Caco-2 (cell line): ENCODE data around the gene LEO1. TPM values are rescaled to one million over a fixed set of nuclear protein-coding genes. Genes with fewer than 3 reads are reported as not detected.

Source experiments
- BruUV-seq: library from RNA; stranded (reverse); fragments of 400-500 nt; replicated peaks from 2 replicates; lab custom pipeline; 2021; lab: Mats Ljungman, UMichigan
- CTCF ChIA-PET: fragments of 300-600 bp; sonication (Branson Sonifier 250); formaldehyde crosslinking; loops from one replicate; lab custom pipeline; 2022; ENCODE audit warnings: antibody characterized with exemption; lab: Charles Lee
- POLR2A ChIA-PET: fragments of 300-600 bp; sonication (Branson Sonifier 250); formaldehyde crosslinking; loops from one replicate; lab custom pipeline; 2022; ENCODE audit warnings: antibody characterized with exemption; lab: Charles Lee
- DNase-seq, 2 experiments: peaks; one replicate each; pipeline versions ENCODE4 v3.0.0 to v3.0.0-alpha.2; 2020 to 2022
- H3K27me3 ChIP-seq: replicated peaks from 2 replicates; pipeline ENCODE4 v1.6.0; 2011; ENCODE audit warnings: low read length; ENCODE audit not compliant: control insufficient read depth, insufficient read depth
- H3K36me3 ChIP-seq: 2 replicates; pipeline ENCODE4 v1.5.1; 2011; ENCODE audit warnings: low read length; ENCODE audit not compliant: control insufficient read depth, insufficient read depth
- H3K4me1 ChIP-seq: fragments of 250-450 bp; sonication (Bioruptor Pico); 2 replicates; pipeline ENCODE4 v1.5.1; 2020; ENCODE audit warnings: mild to moderate bottlenecking
- H3K4me3 ChIP-seq: 2 replicates; pipeline ENCODE4 v1.5.1; 2011; ENCODE audit warnings: low read depth, mild to moderate bottlenecking, control low read depth, low read length
- H3K9me3 ChIP-seq: fragments of 250-450 bp; sonication (Bioruptor Pico); 2 replicates; pipeline ENCODE4 v1.5.1; 2020; ENCODE audit warnings: mild to moderate bottlenecking, moderate library complexity
- H3K27ac Mint-ChIP-seq: one replicate; pipeline ENCODE4 v1.8.0; 2022; ENCODE audit warnings: mixed read lengths; ENCODE audit not compliant: unreplicated experiment
- H3K27me3 Mint-ChIP-seq: one replicate; pipeline ENCODE4 v1.8.0; 2022; ENCODE audit warnings: mixed read lengths; ENCODE audit not compliant: insufficient read depth, unreplicated experiment
- H3K36me3 Mint-ChIP-seq: one replicate; pipeline ENCODE4 v1.8.0; 2022; ENCODE audit warnings: mild to moderate bottlenecking, mixed read lengths; ENCODE audit not compliant: insufficient read depth, unreplicated experiment
- H3K4me1 Mint-ChIP-seq: one replicate; pipeline ENCODE4 v1.8.0; 2022; ENCODE audit warnings: low read depth, mixed read lengths; ENCODE audit not compliant: unreplicated experiment
- H3K4me3 Mint-ChIP-seq: one replicate; pipeline ENCODE4 v1.8.0; 2022; ENCODE audit warnings: mild to moderate bottlenecking, moderate library complexity, mixed read lengths; ENCODE audit not compliant: unreplicated experiment
- H3K9me3 Mint-ChIP-seq: one replicate; pipeline ENCODE4 v1.8.0; 2022; ENCODE audit warnings: mixed read lengths; ENCODE audit not compliant: unreplicated experiment
- intact Hi-C: fragments of 100-400 bp; cut with micrococcal nuclease; formaldehyde crosslinking; loops from one replicate; pipeline ENCODE4 v1.10.0; 2022; ENCODE audit not compliant: unreplicated experiment
- total RNA-seq: library from RNA; stranded (reverse); gene quantifications from 2 replicates; pipeline ENCODE4 v1.2.3, GENCODE V29; 2022
- TF ChIP-seq, protein P1 (sequence below), 2 experiments: fragments of 200-600 bp in 1 of 2; IDR thresholded peaks; 1 replicate in 1 of 2; 2 replicates in 1 of 2; pipeline versions ENCODE4 v1.5.1 to v1.8.0; 2011 to 2022; ENCODE audit warnings: antibody characterized with exemption in 1 of 2, control low read depth in 1 of 2, inconsistent platforms in 1 of 2, low read depth in 1 of 2, low read length in 1 of 2, mild to moderate bottlenecking in 1 of 2, moderate library complexity in 1 of 2; ENCODE audit not compliant: insufficient read depth in 1 of 2, severe bottlenecking in 1 of 2, unreplicated experiment in 1 of 2

The LEO1 gene
- total RNA-seq, 1 experiment from 2014 or later, result 30.7 TPM

DNA sequence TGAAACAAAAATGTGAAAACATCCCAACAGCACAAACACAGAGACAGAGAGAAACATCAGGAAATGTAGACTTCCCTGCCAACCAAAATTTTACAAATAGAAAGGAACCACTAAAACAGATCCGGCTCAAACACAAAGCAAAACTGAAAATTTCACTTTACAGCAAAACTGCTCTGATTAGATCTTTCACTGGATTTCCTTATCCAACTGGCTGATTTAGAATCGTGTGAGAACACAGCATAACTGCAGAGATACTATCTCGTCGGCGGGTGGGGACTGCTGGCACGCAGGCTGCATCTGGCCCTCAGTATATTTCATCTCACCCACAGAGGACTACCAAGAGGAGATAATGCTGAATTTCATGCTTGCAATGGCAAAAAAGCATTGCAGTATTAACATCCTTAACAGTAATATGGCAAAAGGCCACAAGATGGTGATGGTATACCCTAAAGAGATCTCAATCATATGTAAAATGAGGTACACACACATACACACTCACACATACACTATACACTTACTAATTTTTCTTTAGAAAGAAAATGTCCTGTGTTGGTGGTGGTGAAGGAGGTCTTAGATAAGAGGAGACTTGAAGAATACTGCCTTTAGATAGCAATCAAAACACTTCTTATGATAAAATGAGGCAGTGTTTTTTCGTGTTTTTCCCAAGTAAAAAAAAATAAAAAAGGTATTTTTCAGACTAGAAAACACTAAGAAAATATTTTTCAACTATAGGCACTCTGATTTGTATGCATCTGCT, 10.6 kb upstream of the LEO1 start:
- H3K4me3 ChIP-seq, result no peak overlapping the region
- BruUV-seq, result no TSS peak
- DNase-seq, result peak in 1 of 2 experiments; percentile 47
- Mint-ChIP-seq H3K27ac (peak overlapping the region; percentile 42), H3K4me1 (peaks cover 8% of the 10 kb centered on the region), H3K4me3 (peak overlapping the region; percentile 27), H3K27me3 (no peaks in the 10 kb centered on the region), H3K9me3 (no peaks in the 10 kb centered on the region), H3K36me3 (no peaks in the 10 kb centered on the region)
- H3K4me1 ChIP-seq, result no peaks in the 10 kb centered on the region
- H3K36me3 ChIP-seq, result no peaks in the 10 kb centered on the region
- intact Hi-C loops, result loop anchor here (1.0 to 5.0 kb wide), 4 partner anchors 97 to 245 kb away; no protein-coding TSS in a partner anchor
- POLR2A ChIA-PET, result interaction anchor here (0.7 kb wide), 1 partner anchor 39 kb away, joined by 3 read pairs; no protein-coding TSS in a partner anchor
- CTCF ChIA-PET, result interaction anchor here (1.5 kb wide), 1 partner anchor 96 kb away, joined by 8 read pairs; no protein-coding TSS in a partner anchor
- TF ChIP-seq, protein P1, sequence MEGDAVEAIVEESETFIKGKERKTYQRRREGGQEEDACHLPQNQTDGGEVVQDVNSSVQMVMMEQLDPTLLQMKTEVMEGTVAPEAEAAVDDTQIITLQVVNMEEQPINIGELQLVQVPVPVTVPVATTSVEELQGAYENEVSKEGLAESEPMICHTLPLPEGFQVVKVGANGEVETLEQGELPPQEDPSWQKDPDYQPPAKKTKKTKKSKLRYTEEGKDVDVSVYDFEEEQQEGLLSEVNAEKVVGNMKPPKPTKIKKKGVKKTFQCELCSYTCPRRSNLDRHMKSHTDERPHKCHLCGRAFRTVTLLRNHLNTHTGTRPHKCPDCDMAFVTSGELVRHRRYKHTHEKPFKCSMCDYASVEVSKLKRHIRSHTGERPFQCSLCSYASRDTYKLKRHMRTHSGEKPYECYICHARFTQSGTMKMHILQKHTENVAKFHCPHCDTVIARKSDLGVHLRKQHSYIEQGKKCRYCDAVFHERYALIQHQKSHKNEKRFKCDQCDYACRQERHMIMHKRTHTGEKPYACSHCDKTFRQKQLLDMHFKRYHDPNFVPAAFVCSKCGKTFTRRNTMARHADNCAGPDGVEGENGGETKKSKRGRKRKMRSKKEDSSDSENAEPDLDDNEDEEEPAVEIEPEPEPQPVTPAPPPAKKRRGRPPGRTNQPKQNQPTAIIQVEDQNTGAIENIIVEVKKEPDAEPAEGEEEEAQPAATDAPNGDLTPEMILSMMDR (IDR thresholded peaks at IDR 0.05; ENCODE audit: insufficient read depth in 1 of 2, low read depth in 1 of 2, low read length in 1 of 2, severe bottlenecking in 1 of 2, unreplicated experiment in 1 of 2), result peak; percentile 39 to 51
- H3K27me3 ChIP-seq, result no peaks in the 10 kb centered on the region
- no peaks in the 10 kb centered on the region for H3K9me3 ChIP-seq

DNA sequence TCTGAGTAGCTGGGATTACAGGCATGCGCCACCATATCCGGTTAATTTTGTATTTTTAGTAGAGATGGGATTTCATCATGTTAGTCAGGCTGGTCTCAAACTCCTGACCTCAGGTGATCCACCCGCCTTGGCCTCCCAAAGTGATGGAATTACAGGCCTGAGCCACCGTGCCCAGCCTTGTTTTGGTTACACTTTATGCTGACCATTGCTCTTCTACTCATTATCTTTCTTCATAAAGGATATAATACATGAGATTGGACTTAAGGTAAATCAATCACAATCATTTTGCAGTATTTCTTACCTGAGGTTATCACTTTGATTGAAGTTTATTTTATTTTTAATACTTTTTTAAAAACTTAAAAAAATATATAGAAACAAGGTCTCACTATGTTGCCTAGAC, 2.2 kb upstream of the LEO1 start:
- Mint-ChIP-seq H3K4me1 (peaks cover 8% of the 10 kb centered on the region), H3K9me3 (no peaks in the 10 kb centered on the region), H3K36me3 (peaks cover 9% of the 10 kb centered on the region), H3K4me3 (no peak overlapping the region), H3K27me3 (no peaks in the 10 kb centered on the region), H3K27ac (no peak overlapping the region)
- Histone ChIP-seq H3K4me1 (0 out of 2 replicates have a peak, but pooled peaks cover 6% of the 10 kb centered on the region), H3K4me3 (no peak overlapping the region), H3K9me3 (no peaks in the 10 kb centered on the region), H3K36me3 (no peaks in the 10 kb centered on the region), H3K27me3 (no peaks in the 10 kb centered on the region)
- TF ChIP-seq, protein P1 (IDR thresholded peaks at IDR 0.05; ENCODE audit: insufficient read depth in 1 of 2, low read depth in 1 of 2, low read length in 1 of 2, severe bottlenecking in 1 of 2, unreplicated experiment in 1 of 2), result no peak
- ChIA-PET CTCF (no interaction called here), POLR2A (no interaction called here)
- no peak for DNase-seq
- intact Hi-C loops, result loop anchor here (5.0 kb wide), 1 partner anchor 44 kb away; the partner anchor contains the start of gene MAPK6
- no TSS peak for BruUV-seq

DNA sequence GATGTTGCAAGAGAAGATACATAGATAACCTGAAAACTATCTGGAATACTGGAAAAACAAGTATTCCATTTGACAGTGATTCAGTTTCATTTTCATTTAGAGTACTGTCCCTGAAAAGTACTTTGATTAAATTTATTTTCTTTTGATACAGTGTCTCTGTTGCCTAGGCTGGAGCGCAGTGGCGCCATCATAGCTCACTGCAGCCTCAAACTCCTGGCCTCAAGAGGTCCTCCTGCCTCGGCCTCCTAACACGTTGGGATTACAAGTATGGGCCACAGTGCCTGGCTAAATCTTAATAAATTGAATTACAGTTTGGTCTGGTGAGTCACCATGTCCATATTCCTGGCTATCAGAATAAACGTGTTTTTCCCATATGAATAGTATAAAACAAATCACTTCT, 1.6 kb upstream of the LEO1 start:
- peaks cover 8% of the 10 kb centered on the region for H3K4me1 Mint-ChIP-seq
- no peak overlapping the region for H3K4me3 ChIP-seq
- no peaks in the 10 kb centered on the region for H3K27me3 Mint-ChIP-seq
- H3K9me3 Mint-ChIP-seq, result no peaks in the 10 kb centered on the region
- 0 out of 2 replicates have a peak, but pooled peaks cover 6% of the 10 kb centered on the region for H3K4me1 ChIP-seq
- no peak overlapping the region for H3K4me3 Mint-ChIP-seq
- intact Hi-C loops, result loop anchor here (5.0 kb wide), 1 partner anchor 44 kb away; the partner anchor contains the start of gene MAPK6
- no peak overlapping the region for H3K27ac Mint-ChIP-seq
- BruUV-seq, result TSS peak; percentile 51
- CTCF ChIA-PET, result no interaction called here
- DNase-seq, result no peak
- no peaks in the 10 kb centered on the region for H3K9me3 ChIP-seq
- TF ChIP-seq, protein P1 (IDR thresholded peaks at IDR 0.05; ENCODE audit: insufficient read depth in 1 of 2, low read depth in 1 of 2, low read length in 1 of 2, severe bottlenecking in 1 of 2, unreplicated experiment in 1 of 2), result no peak
- H3K36me3 ChIP-seq, result no peaks in the 10 kb centered on the region
- H3K36me3 Mint-ChIP-seq, result peaks cover 9% of the 10 kb centered on the region
- POLR2A ChIA-PET, result no interaction called here
- no peaks in the 10 kb centered on the region for H3K27me3 ChIP-seq
